D341Med (cell line): Measurements from ENCODE around the gene KLHL9.

ENCODE experiments used
- DNase-seq: peaks from one replicate; pipeline ENCODE4 v3.0.0; 2012; ENCODE audit warnings: low spot score

The KLHL9 gene

GRCh38 chr9:21317956-21318923 is 17.0 kb downstream of the KLHL9 start:
- DNase-seq, result peak; percentile 49

- no peak for DNase-seq
Observed at GRCh38 chr9:21316860-21317259, 18.3 kb downstream of the KLHL9 start.

GRCh38 chr9:21316032-21316842 is 19.0 kb downstream of the KLHL9 start:
- no peak for DNase-seq

- no peak for DNase-seq
Observed at GRCh38 chr9:21314152-21314551, 21.1 kb downstream of the KLHL9 start.

- no peak for DNase-seq
Observed at GRCh38 chr9:21311889-21312288, 23.3 kb downstream of the KLHL9 start.

GRCh38 chr9:21305213-21305612 is 30.0 kb downstream of the KLHL9 start, which contains the start of gene IFNA5:
TSS of gene IFNA5 (minus strand) at chr9:21305313. CDS start at chr9:21305256, 57 bp downstream.
- no peak for DNase-seq

- DNase-seq, result no peak
Observed at GRCh38 chr9:21295992-21296391, 39.2 kb downstream of the KLHL9 start.

GRCh38 chr9:21294904-21295538 is 40.2 kb downstream of the KLHL9 start:
- no peak for DNase-seq

- no peak for DNase-seq
Observed at GRCh38 chr9:21294364-21294774, 40.8 kb downstream of the KLHL9 start.

- DNase-seq, result no peak
Observed at GRCh38 chr9:21289848-21290247, 45.4 kb downstream of the KLHL9 start.

GRCh38 chr9:21287280-21287679 is 47.9 kb downstream of the KLHL9 start:
- no peak for DNase-seq

- DNase-seq, result no peak
Observed at GRCh38 chr9:21286659-21287058, 48.5 kb downstream of the KLHL9 start.

- no peak for DNase-seq
Observed at GRCh38 chr9:21286099-21286498, 49.1 kb downstream of the KLHL9 start.

GRCh38 chr9:21281275-21281674 is 53.9 kb downstream of the KLHL9 start:
- DNase-seq, result no peak
